ENCODE results near the gene SYCP2. TPM values are rescaled to one million over a fixed set of nuclear protein-coding genes. Genes with fewer than 3 reads are reported as not detected.

The SYCP2 gene
- total RNA-seq, 1 experiment from 2014 or later = 0.70 TPM

DNA sequence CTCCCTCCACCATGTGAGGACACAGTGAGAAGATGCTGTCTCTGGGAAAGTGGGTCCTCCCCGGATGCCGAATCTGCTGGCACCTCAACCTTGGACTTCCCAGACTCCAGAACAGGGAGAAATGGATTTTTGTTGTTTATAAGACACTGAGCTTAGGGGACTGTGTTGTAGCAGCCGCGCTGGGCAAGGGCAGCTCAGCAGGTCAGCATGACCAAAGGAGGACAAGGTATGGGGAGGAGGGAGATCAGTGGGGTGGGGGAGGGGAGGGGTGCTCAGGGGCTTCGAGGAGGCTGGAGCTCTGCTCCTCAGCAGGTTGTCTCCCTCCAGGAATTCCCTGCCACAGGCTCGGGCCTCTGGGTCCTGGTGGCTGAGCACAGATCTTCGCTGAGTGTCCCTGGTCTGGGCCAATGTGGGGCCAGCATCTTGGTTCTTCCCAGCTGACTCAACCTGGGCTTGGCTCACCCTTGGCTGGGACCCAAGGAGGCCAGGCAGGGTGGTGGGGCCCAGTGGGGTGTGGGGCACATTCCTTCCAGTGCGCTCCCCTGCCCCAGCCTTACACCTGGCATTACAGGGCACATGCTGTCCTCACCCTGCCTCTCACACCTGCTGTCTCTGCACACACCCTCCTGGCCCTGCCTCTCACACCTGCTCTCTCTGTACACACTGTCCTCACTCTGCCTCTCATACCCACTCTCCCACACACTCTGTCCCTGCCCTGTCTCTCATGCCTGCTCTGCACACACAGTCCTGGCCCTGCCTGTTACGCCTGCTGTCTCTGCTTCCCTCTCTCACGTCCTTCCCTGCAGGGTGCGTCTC is 107.3 kb downstream of the SYCP2 start:
- Histone ChIP-seq H4K91ac (ENCODE audit: insufficient read length, low read depth, low read length) (no peak overlapping the region), H4K5ac (ENCODE audit: insufficient read length, low read depth, low read length) (peak overlapping the region; percentile 4), H2BK20ac (ENCODE audit: low read depth, low read length, poor library complexity, severe bottlenecking) (no peak overlapping the region), H2BK5ac (ENCODE audit: insufficient read length, low read length) (no peak overlapping the region), H3K14ac (ENCODE audit: insufficient read depth, low read length) (no peak overlapping the region), H3K79me1 (ENCODE audit: insufficient read depth, low read depth, low read length, poor library complexity, severe bottlenecking) (no peaks in the 10 kb centered on the region), H4K8ac (replicated peaks; ENCODE audit: insufficient read length, low read depth, low read length) (no peak overlapping the region), H4K20me1 (ENCODE audit: control insufficient read depth, insufficient read depth, insufficient read length) (no peaks in the 10 kb centered on the region), H3K56ac (ENCODE audit: insufficient read length, low read depth, low read length) (no peak overlapping the region), H3K18ac (ENCODE audit: insufficient read length, low read depth, low read length) (no peak overlapping the region), H3K79me2 (ENCODE audit: insufficient read depth, low read length) (no peaks in the 10 kb centered on the region), H3K23me2 (ENCODE audit: insufficient read length, low read depth, low read length, poor library complexity, severe bottlenecking) (no peaks in the 10 kb centered on the region), H3K9me3 (ENCODE audit: control insufficient read depth, low read depth, low read length) (no peaks in the 10 kb centered on the region), H2AFZ (ENCODE audit: low read length) (no peak overlapping the region), H3K27ac (ENCODE audit: insufficient read length, low read depth, low read length) (no peak overlapping the region), H2BK120ac (ENCODE audit: low read depth, low read length, poor library complexity, severe bottlenecking) (no peak overlapping the region), H2BK15ac (ENCODE audit: low read depth, low read length) (no peak overlapping the region), H3K23ac (ENCODE audit: insufficient read length, low read depth, low read length) (no peak overlapping the region), H3K27me3 (ENCODE audit: insufficient read depth, low read length) (no peaks in the 10 kb centered on the region), H3T11ph (ENCODE audit: low read length) (no peak overlapping the region), H2AK5ac (ENCODE audit: insufficient read length, low read length) (no peak overlapping the region), H2BK12ac (ENCODE audit: insufficient read length, low read depth, low read length) (no peak overlapping the region), H3K4ac (ENCODE audit: low read depth, low read length) (no peak overlapping the region), H3K4me1 (ENCODE audit: insufficient read depth, low read length) (no peaks in the 10 kb centered on the region), H3K4me2 (ENCODE audit: insufficient read depth, insufficient read length, low read length) (no peak overlapping the region), H3K9ac (ENCODE audit: extremely low read depth, insufficient read length, low read length) (no peak overlapping the region)
- WGBS (ENCODE audit: extremely low coverage, insufficient read length, low lambda C conversion rate) = no CpG with 5 or more reads among the region's 11 CpGs
- Mint-ChIP-seq H3K27ac (no peak overlapping the region; a peak in 1 of 7 replicates), H3K4me3 (no peak overlapping the region), H3K27me3 (ENCODE audit: low read depth) (peaks cover 13% of the 10 kb centered on the region), H3K9me3 (peaks cover 0 to 16% of the 10 kb centered on the region in 2 experiments; a peak in 3 of 5 replicates), H3K4me1 (peaks cover 10 to 15% of the 10 kb centered on the region in 2 experiments), H3K36me3 (ENCODE audit: insufficient read depth in 1 of 3, low read depth in 3 of 3) (no peaks in the 10 kb centered on the region)
- DNase-seq = peak; percentile 19
- TF ChIP-seq, protein P1, sequence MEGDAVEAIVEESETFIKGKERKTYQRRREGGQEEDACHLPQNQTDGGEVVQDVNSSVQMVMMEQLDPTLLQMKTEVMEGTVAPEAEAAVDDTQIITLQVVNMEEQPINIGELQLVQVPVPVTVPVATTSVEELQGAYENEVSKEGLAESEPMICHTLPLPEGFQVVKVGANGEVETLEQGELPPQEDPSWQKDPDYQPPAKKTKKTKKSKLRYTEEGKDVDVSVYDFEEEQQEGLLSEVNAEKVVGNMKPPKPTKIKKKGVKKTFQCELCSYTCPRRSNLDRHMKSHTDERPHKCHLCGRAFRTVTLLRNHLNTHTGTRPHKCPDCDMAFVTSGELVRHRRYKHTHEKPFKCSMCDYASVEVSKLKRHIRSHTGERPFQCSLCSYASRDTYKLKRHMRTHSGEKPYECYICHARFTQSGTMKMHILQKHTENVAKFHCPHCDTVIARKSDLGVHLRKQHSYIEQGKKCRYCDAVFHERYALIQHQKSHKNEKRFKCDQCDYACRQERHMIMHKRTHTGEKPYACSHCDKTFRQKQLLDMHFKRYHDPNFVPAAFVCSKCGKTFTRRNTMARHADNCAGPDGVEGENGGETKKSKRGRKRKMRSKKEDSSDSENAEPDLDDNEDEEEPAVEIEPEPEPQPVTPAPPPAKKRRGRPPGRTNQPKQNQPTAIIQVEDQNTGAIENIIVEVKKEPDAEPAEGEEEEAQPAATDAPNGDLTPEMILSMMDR (conservative IDR thresholded peaks at IDR 0.05) = no peak

All from H9 (cell line).